CD4-positive, CD25-positive, alpha-beta regulatory T cell (primary cell): ENCODE results near the gene SH3GL3. TPM values are rescaled to one million over a fixed set of nuclear protein-coding genes. Genes with fewer than 3 reads are reported as not detected.

Source experiments
- ATAC-seq, 2 donors: fragments of 150-1000 bp; cut with Tn5 transposase; one replicate each; pipeline ENCODE4 v1.10.0; 2021; ENCODE audit warnings: low read depth in 2 of 2, moderate number of reproducible peaks in 2 of 2, moderate library complexity in 1 of 2
- DNase-seq, 3 donors: peaks; one replicate each; pipeline versions ENCODE4 v3.0.0 to v3.0.0-alpha.2; 2012 to 2022; ENCODE audit warnings: mixed read lengths in 1 of 3
- H3K27ac ChIP-seq: one replicate; pipeline ENCODE4 v1.7.0; 2013; ENCODE audit warnings: mild to moderate bottlenecking, low read length; ENCODE audit not compliant: insufficient read depth, poor library complexity, severe bottlenecking
- H3K27me3 ChIP-seq: one replicate; pipeline ENCODE4 v1.7.0; 2013; ENCODE audit warnings: low read length; ENCODE audit not compliant: control insufficient read depth, insufficient read depth
- H3K36me3 ChIP-seq: one replicate; pipeline ENCODE4 v1.7.0; 2013; ENCODE audit warnings: mild to moderate bottlenecking, low read length, moderate library complexity; ENCODE audit not compliant: control insufficient read depth, insufficient read depth
- H3K4me1 ChIP-seq: 2 replicates; pipeline ENCODE4 v1.7.0; 2013; ENCODE audit warnings: mild to moderate bottlenecking, low read length; ENCODE audit not compliant: insufficient read depth, control insufficient read depth, poor library complexity, severe bottlenecking
- H3K4me3 ChIP-seq: one replicate; pipeline ENCODE4 v1.7.0; 2013; ENCODE audit warnings: low read depth, mild to moderate bottlenecking, low read length, moderate library complexity
- H3K9me3 ChIP-seq, 2 experiments: 1 replicate in 1 of 2; 2 replicates in 1 of 2; pipeline ENCODE4 v1.7.0; 2013; ENCODE audit warnings: low read length in 2 of 2, mild to moderate bottlenecking in 1 of 2, moderate library complexity in 1 of 2; ENCODE audit not compliant: control insufficient read depth in 2 of 2
- H3K27ac Mint-ChIP-seq, 3 donors: one replicate each; pipeline ENCODE4 v1.8.0; 2020 to 2022; ENCODE audit warnings: mild to moderate bottlenecking in 3 of 3, mixed read lengths in 3 of 3, moderate library complexity in 2 of 3
- H3K27me3 Mint-ChIP-seq: one replicate; pipeline ENCODE4 v1.8.0; 2022; ENCODE audit warnings: mild to moderate bottlenecking, mixed read lengths
- H3K36me3 Mint-ChIP-seq: one replicate; pipeline ENCODE4 v1.8.0; 2020; ENCODE audit warnings: mixed read lengths
- H3K4me1 Mint-ChIP-seq, 4 donors: one replicate each; pipeline ENCODE4 v1.8.0; 2020 to 2022; ENCODE audit warnings: mixed read lengths in 4 of 4, mild to moderate bottlenecking in 1 of 4
- H3K4me3 Mint-ChIP-seq, 4 donors: one replicate each; pipeline ENCODE4 v1.8.0; 2020 to 2022; ENCODE audit warnings: mild to moderate bottlenecking in 4 of 4, mixed read lengths in 4 of 4, moderate library complexity in 3 of 4
- H3K9me3 Mint-ChIP-seq, 7 donors: one replicate each; pipeline ENCODE4 v1.8.0; 2020 to 2022; ENCODE audit warnings: mixed read lengths in 7 of 7, mild to moderate bottlenecking in 3 of 7, moderate library complexity in 2 of 7
- polyA plus RNA-seq, 4 donors: library from polyadenylated mRNA; unstranded; fragments of 300-500 nt; fragmentation: Illumina TruSeq; gene quantifications; one replicate each; pipeline ENCODE4 v1.2.3, GENCODE V29; 2021
- total RNA-seq: library from RNA; stranded (reverse); gene quantifications from one replicate; pipeline ENCODE4 v1.2.3, GENCODE V29; 2022

The SH3GL3 gene
- total and polyA plus RNA-seq, 5 donors from 2014 or later, result not detected

GRCh38 chr15:83491486-83491885, 44.3 kb downstream of the SH3GL3 start:
- Mint-ChIP-seq H3K27me3 (peaks cover 6% of the 10 kb centered on the region), H3K27ac (no peak overlapping the region), H3K4me1 (no peaks in the 10 kb centered on the region), H3K4me3 (no peak overlapping the region), H3K36me3 (no peaks in the 10 kb centered on the region), H3K9me3 (peaks cover 0 to 7% (median 3%) of the 10 kb centered on the region in 7 donors)
- DNase-seq, result no peak
- no peaks in the 10 kb centered on the region for H3K27me3 ChIP-seq
- no peak overlapping the region for H3K27ac ChIP-seq
- ATAC-seq, result no peak
- H3K4me3 ChIP-seq, result no peak overlapping the region
- H3K4me1 ChIP-seq, result no peaks in the 10 kb centered on the region
- no peaks in the 10 kb centered on the region for H3K9me3 ChIP-seq
- H3K36me3 ChIP-seq, result no peaks in the 10 kb centered on the region

DNA sequence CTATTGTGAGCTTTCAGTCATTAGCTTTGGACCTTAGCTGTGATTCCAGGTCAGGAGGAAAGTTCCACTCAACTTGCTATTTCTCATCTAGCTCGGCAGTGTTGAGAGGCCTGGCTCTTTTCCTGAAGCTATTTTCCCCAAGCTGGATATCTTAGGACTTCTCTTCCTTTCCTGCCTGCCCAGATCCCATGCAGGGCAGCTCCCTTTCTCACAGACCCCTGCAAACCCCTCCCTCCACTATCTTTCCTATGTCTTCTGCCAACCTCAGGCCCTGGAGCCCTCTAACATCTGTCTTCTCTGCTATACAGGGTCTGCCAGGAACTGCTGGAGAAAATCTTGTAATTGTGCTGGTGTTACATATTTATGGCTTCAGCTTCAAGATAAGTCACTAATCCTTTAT, 49.6 kb downstream of the SH3GL3 start:
- no peak for ATAC-seq
- Mint-ChIP-seq H3K36me3 (no peaks in the 10 kb centered on the region), H3K4me3 (no peak overlapping the region), H3K4me1 (no peaks in the 10 kb centered on the region), H3K27ac (no peak overlapping the region), H3K27me3 (peaks cover 5% of the 10 kb centered on the region), H3K9me3 (peaks cover 0 to 15% (median 3%) of the 10 kb centered on the region in 7 donors)
- Histone ChIP-seq H3K9me3 (peaks cover 4 to 8% of the 10 kb centered on the region in 2 experiments), H3K36me3 (no peaks in the 10 kb centered on the region), H3K27ac (no peak overlapping the region), H3K27me3 (no peaks in the 10 kb centered on the region), H3K4me3 (no peak overlapping the region), H3K4me1 (no peaks in the 10 kb centered on the region)
- DNase-seq, result no peak

- no peaks in the 10 kb centered on the region for H3K36me3 ChIP-seq
- H3K4me3 ChIP-seq, result no peak overlapping the region
- no peaks in the 10 kb centered on the region for H3K27me3 ChIP-seq
- H3K4me1 ChIP-seq, result no peaks in the 10 kb centered on the region
- H3K27ac ChIP-seq, result no peak overlapping the region
- Mint-ChIP-seq H3K9me3 (peaks cover 0 to 15% (median 3%) of the 10 kb centered on the region in 7 donors), H3K4me1 (no peaks in the 10 kb centered on the region), H3K4me3 (no peak overlapping the region), H3K27me3 (peaks cover 5% of the 10 kb centered on the region), H3K36me3 (no peaks in the 10 kb centered on the region), H3K27ac (no peak overlapping the region)
- ATAC-seq (no peak), DNase-seq (no peak)
- H3K9me3 ChIP-seq, result peaks cover 4 to 8% of the 10 kb centered on the region in 2 experiments
These were observed 51.2 kb downstream of the SH3GL3 start for GRCh38 chr15:83498374-83498773.

GRCh38 chr15:83498801-83499200, 51.7 kb downstream of the SH3GL3 start:
- ATAC-seq (no peak), DNase-seq (no peak)
- H3K27me3 Mint-ChIP-seq, result peaks cover 5% of the 10 kb centered on the region
- H3K4me3 Mint-ChIP-seq, result no peak overlapping the region
- peaks cover 0 to 15% (median 3%) of the 10 kb centered on the region in 7 donors for H3K9me3 Mint-ChIP-seq
- Histone ChIP-seq H3K4me3 (no peak overlapping the region), H3K9me3 (peaks cover 4 to 8% of the 10 kb centered on the region in 2 experiments), H3K4me1 (no peaks in the 10 kb centered on the region), H3K36me3 (no peaks in the 10 kb centered on the region), H3K27me3 (no peaks in the 10 kb centered on the region), H3K27ac (no peak overlapping the region)
- H3K36me3 Mint-ChIP-seq, result no peaks in the 10 kb centered on the region
- peak overlapping the region in 1 of 3 donors; percentile 79 for H3K27ac Mint-ChIP-seq
- H3K4me1 Mint-ChIP-seq, result no peaks in the 10 kb centered on the region

GRCh38 chr15:83499476-83499875, 52.3 kb downstream of the SH3GL3 start:
- Mint-ChIP-seq H3K9me3 (peaks cover 0 to 15% (median 3%) of the 10 kb centered on the region in 7 donors), H3K36me3 (no peaks in the 10 kb centered on the region), H3K27me3 (peaks cover 5% of the 10 kb centered on the region), H3K27ac (no peak overlapping the region), H3K4me3 (no peak overlapping the region), H3K4me1 (no peaks in the 10 kb centered on the region)
- peaks cover 4 to 8% of the 10 kb centered on the region in 2 experiments for H3K9me3 ChIP-seq
- no peaks in the 10 kb centered on the region for H3K4me1 ChIP-seq
- H3K27ac ChIP-seq, result no peak overlapping the region
- DNase-seq (no peak), ATAC-seq (no peak)
- no peak overlapping the region for H3K4me3 ChIP-seq
- H3K36me3 ChIP-seq, result no peaks in the 10 kb centered on the region
- H3K27me3 ChIP-seq, result no peaks in the 10 kb centered on the region

DNA sequence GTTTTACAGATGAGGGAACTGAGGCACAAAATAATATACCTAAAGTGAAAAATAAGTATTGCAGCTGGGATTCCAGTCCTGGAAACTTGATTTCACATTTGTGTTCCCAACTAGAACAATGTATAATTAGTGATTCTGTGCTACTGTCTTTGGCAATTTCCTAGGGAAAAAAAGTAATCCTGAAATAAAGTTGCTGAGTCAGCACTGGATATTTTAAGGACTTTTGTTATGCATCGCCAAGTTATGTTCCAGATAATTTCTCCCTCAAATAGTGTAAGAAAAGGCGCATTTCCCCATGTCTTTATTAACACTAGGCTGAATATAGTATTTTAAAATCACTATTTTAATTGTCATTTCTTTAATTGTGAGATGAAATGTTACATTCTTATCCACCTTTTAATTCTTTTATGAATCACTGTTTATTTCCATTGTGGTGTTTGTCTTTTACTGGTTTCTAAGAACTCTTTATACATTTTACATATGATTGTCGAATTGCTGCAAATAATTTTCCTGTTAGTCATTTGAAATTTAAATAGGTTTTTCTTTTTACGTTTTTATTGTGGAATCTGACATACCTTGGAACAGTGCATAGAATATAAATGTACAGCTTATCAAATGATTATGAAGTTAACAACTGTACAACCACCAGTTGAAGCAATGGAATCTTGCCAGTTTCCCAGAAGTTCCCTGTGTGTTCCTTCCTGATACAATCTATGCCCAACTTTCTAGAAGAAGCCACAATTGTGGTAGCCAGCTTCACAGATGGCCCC, 56.6 kb downstream of the SH3GL3 start:
- DNase-seq, result no peak
- Mint-ChIP-seq H3K4me3 (no peak overlapping the region), H3K27ac (no peak overlapping the region), H3K27me3 (no peaks in the 10 kb centered on the region), H3K9me3 (peaks cover 0 to 3% (median 0%) of the 10 kb centered on the region in 7 donors), H3K36me3 (no peaks in the 10 kb centered on the region), H3K4me1 (no peaks in the 10 kb centered on the region)
- Histone ChIP-seq H3K27me3 (no peaks in the 10 kb centered on the region), H3K36me3 (no peaks in the 10 kb centered on the region), H3K27ac (no peak overlapping the region), H3K9me3 (no peaks in the 10 kb centered on the region), H3K4me3 (no peak overlapping the region), H3K4me1 (no peaks in the 10 kb centered on the region)
- ATAC-seq, result no peak

DNA sequence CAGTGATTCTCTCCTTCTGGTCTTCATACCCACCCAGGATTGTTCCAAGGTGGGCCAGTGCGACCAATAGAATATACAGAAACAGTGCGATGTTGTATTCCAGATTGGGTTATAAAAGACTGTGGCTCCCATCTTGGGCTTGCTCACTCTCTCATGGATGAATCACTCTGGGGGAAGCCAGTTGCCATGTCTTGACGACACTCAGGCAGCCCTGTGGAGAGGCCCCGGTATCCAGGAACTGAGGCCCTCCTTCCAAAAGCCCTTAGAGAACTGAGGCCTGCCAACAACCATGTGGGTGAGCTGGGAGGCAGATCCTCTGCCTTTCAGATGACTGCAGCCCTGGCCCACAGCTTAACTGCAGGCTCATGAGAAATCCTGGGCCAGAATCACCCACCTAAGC, 57.2 kb downstream of the SH3GL3 start:
- no peak for ATAC-seq
- no peaks in the 10 kb centered on the region for H3K36me3 ChIP-seq
- Mint-ChIP-seq H3K27ac (no peak overlapping the region), H3K4me3 (no peak overlapping the region), H3K36me3 (no peaks in the 10 kb centered on the region), H3K9me3 (peaks cover 0 to 1% (median 0%) of the 10 kb centered on the region in 7 donors), H3K4me1 (no peaks in the 10 kb centered on the region), H3K27me3 (no peaks in the 10 kb centered on the region)
- H3K27me3 ChIP-seq, result no peaks in the 10 kb centered on the region
- no peak for DNase-seq
- no peak overlapping the region for H3K4me3 ChIP-seq
- no peak overlapping the region for H3K27ac ChIP-seq
- H3K4me1 ChIP-seq, result no peaks in the 10 kb centered on the region
- no peaks in the 10 kb centered on the region for H3K9me3 ChIP-seq

GRCh38 chr15:83510001-83510400, 62.9 kb downstream of the SH3GL3 start:
- Histone ChIP-seq H3K36me3 (no peaks in the 10 kb centered on the region), H3K27me3 (no peaks in the 10 kb centered on the region), H3K4me3 (no peak overlapping the region), H3K4me1 (no peaks in the 10 kb centered on the region), H3K9me3 (no peaks in the 10 kb centered on the region), H3K27ac (no peak overlapping the region)
- DNase-seq (no peak), ATAC-seq (no peak)
- no peaks in the 10 kb centered on the region for H3K9me3 Mint-ChIP-seq
- H3K4me1 Mint-ChIP-seq, result no peaks in the 10 kb centered on the region
- no peak overlapping the region for H3K27ac Mint-ChIP-seq
- H3K36me3 Mint-ChIP-seq, result no peaks in the 10 kb centered on the region
- no peaks in the 10 kb centered on the region for H3K27me3 Mint-ChIP-seq
- no peak overlapping the region for H3K4me3 Mint-ChIP-seq
